HG03558 (cell line): Measurements from ENCODE around the gene EPB41.
"Not testable (repeated sequence)": the region's sequence is repeated elsewhere in the genome, so short reads cannot be mapped to it uniquely, and the experiment has no call there.

ENCODE experiments used
- ATAC-seq: cut with Tn5 transposase; IDR thresholded peaks from one replicate; pipeline ENCODE4 v1.9.1; 2021; ENCODE audit warnings: moderate number of reproducible peaks; ENCODE audit not compliant: unreplicated experiment; ENCODE audit errors: extremely low read depth

Gene EPB41

DNA sequence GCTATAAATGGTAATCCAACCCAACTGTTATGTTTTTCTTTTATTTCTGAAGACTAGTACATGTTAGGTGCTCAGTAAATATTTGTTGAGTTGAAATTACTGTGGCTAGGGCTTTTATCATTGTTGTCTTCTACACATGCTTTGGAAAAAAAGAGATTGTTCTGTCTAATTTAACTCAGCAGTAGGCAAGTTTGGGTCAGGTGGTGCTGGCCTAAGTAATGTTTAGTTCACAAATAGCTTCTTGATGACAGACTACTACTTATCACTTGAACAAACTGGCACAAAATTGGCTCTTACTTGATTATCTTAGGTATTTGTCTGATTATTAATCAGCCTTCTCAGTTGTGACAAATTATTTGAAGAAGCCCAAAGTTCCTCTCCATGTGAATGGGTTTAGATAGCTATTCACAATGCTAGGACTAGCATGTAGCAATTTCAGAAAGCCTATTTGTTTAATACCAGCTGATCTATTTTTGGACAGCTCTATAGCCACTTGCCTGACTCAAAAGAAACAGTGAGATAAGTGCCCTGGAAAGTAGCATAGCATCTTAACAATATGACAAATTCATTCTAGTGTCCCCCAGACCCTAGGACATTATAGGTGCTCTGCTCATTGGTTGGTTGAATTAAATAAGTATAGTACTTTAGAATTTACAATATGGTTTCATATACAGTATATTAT is 176.7 kb downstream of the EPB41 start:
- ATAC-seq, result no peak

DNA sequence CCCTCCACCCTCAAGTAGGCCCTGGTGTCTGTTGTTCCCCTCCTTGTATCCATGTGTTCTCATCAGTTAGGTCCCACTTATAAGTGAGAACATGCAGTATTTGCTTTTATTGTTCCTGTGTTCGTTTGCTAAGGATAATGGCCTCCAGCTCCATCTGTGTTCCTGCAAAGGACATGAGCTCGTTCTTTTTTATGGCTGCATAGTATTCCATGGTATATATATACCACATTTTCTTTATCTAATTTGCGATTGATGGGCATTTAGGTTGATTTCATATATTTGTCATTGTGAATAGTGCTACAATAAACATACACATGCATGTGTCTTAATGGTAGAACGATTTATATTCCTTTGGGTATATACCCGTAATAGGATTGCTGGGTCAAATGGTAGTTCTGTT is 178.3 kb downstream of the EPB41 start:
- not testable (repeated sequence) for ATAC-seq

DNA sequence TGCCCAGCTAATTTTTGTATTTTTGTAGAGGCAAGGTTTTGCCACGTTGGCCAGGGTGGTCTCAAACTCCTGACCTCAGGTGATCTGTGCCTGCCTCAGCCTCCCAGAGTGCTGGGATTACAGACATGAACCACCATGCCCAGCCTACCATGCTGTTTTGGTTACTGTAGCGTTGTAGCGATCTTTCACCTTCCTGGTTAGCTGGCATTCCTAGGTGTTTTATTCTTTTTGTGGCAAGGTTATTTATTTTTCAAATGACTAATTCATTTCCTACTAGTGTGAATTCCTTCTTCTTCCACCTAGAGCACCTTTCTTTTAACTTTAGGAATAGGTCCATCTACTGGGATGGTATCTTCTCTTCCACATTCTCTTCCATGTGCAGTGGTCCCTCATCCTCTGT is 180.1 kb downstream of the EPB41 start:
- no peak for ATAC-seq

- ATAC-seq, result no peak
These were observed 180.6 kb downstream of the EPB41 start for GRCh38 chr1:29094954-29095353.

- no peak for ATAC-seq
These were observed 182.0 kb downstream of the EPB41 start for GRCh38 chr1:29096231-29096886.

DNA sequence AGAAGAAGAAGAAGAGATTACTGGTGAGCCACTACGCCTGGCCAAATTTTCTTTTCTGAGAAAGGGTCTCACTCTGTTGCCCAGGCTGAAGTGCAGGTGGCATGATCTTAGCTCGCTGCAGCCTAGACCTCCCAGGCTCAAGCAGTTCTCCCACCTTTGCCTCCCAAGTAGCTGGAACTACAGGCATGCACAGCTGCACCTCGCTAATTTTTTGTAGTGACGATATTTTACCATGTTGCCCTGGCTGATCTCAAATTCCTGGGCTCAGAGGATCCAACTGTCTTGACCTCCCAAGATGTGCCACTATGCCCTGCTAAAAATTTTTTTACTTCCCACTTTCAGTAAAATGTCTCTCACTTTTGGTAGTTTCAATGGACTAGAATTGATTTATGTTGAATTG is 184.9 kb downstream of the EPB41 start:
- no peak for ATAC-seq

DNA sequence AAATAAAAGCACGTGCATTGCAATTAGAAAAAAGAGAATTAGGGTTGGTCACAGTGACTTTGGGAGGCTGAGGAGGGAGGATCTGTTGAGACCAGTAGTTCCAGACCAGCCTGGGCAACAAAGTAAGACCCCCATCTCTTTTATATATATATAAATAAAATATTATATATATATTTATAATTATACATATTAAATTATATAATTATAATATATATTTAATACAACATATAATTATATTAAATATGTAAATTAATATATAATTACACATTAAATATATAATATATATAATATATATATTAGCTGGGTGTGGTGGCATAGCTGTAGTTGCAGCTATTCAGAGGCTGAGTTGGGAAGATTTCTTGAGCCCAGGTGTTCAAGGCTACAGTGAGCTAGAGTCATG is 186.1 kb downstream of the EPB41 start:
- no peak for ATAC-seq

- ATAC-seq, result no peak
These were observed 191.5 kb downstream of the EPB41 start for GRCh38 chr1:29105822-29106221.

GRCh38 chr1:29108041-29108440 is 193.7 kb downstream of the EPB41 start:
- not testable (repeated sequence) for ATAC-seq

GRCh38 chr1:29112705-29113412 is 198.5 kb downstream of the EPB41 start:
- ATAC-seq, result no peak

DNA sequence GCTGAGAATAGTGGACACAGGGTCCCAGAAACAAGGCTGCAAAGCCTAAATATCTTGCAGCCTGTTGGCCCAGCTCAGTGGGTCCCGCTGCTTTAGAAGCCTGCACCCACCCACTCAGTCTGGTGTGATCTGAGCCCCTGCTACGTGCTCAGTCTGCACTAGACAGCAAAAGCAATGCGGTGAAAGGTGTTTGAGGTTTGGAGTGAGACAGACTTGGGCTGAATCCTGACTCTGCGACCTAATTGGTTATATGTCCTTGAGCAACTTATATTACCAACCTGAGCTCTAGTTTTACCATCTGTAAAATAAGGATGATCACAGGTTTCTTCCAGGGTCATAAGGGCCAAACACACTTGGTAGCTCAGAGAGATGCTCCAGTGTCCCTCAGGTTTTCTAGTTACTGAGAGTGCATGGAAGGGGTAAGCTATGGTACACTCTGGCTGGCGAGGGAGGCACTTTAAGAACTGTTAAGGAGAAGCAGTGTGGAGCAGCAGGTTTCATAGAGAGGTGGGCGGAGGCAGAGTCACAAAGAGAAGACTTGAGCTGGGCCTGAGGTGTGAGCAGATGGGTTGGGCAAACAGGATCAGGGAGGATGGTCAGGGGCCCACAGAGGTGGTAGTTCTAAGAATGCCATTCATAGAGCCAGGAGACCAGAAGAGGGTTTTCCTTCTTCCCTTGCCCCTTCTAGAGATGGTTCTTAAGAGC is 199.2 kb downstream of the EPB41 start:
- ATAC-seq, result no peak

GRCh38 chr1:29114654-29115053 is 200.3 kb downstream of the EPB41 start:
- ATAC-seq, result no peak

DNA sequence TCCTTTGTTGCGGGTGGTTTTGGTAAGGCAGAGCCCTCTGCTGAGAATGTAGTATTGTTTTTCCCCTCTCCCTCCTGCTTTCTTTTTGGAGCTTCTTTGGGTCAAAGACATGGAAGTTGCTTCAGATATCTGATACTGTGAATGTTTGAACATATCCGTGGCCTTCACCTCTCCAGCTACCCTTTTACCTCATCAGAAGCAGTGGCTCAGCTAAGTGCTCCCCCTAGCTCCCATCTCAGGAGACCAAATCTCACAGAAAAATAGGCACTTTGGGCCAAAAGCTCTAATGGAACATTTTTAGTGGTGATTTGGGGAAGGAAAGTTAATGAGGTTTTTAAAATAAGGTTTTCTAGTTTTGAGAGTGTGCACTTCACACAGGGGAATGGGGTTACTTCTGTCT is 203.0 kb downstream of the EPB41 start:
- ATAC-seq, result no peak

- no peak for ATAC-seq
These were observed 205.0 kb downstream of the EPB41 start for GRCh38 chr1:29119121-29119929.

DNA sequence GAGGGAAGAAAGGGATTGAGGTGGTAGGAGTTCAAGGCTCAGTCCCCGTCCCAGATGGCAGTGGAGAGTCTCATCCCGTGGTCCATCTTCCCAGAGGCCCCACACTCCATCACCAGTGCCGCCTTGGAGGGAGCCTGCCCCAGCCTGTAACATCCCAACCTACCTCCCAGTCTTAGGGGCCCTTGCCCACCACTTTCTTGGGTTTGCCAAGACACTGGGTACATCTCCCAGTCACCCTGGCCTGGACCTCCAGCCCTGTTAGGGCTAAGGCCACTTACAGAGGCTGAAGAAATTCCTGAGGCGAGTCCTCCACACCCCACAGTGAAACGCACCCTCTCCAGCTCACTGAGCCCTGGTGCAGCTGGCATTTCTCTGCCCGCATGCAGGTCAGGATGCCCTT is 206.0 kb downstream of the EPB41 start:
- no peak for ATAC-seq

GRCh38 chr1:29120947-29121485 is 206.6 kb downstream of the EPB41 start:
- no peak for ATAC-seq

- no peak for ATAC-seq
These were observed 207.2 kb downstream of the EPB41 start for GRCh38 chr1:29121516-29121935.

- ATAC-seq, result no peak
These were observed 207.7 kb downstream of the EPB41 start for GRCh38 chr1:29121936-29122681.

GRCh38 chr1:29122682-29123052 is 208.3 kb downstream of the EPB41 start:
- ATAC-seq, result no peak
